HepG2 (cell line): Measurements from ENCODE around the gene PCOLCE2. TPM values are rescaled to one million over a fixed set of nuclear protein-coding genes. Genes with fewer than 3 reads are reported as not detected.

Source experiments
- HOXA5 ChIP-seq: sonication (generic); formaldehyde crosslinking; IDR thresholded peaks from 2 replicates; pipeline ENCODE4 v1.4.0; 2020; ENCODE audit warnings: missing genetic modification reagents
- MIER3 ChIP-seq: IDR thresholded peaks from 2 replicates; pipeline ENCODE4 v1.6.1; 2016; ENCODE audit warnings: missing compliant biosample characterization, borderline replicate concordance
- SIN3B ChIP-seq: fragments of 150-350 bp; IDR thresholded peaks from 2 replicates; pipeline ENCODE4 v1.6.1; 2014; ENCODE audit warnings: low read length
- SNAPC2 ChIP-seq: sonication (generic); formaldehyde crosslinking; IDR thresholded peaks from 2 replicates; pipeline ENCODE4 v1.8.1; 2022; ENCODE audit warnings: mild to moderate bottlenecking, missing genetic modification reagents
- SP5 ChIP-seq: IDR thresholded peaks from 2 replicates; pipeline ENCODE4 v1.6.1; 2016; ENCODE audit warnings: low read depth, borderline replicate concordance
- TSC22D2 ChIP-seq: sonication (generic); formaldehyde crosslinking; IDR thresholded peaks from 2 replicates; pipeline ENCODE4 v1.5.1; 2020; ENCODE audit warnings: missing genetic modification reagents, mild to moderate bottlenecking, borderline replicate concordance
- ZNF138 ChIP-seq: sonication (generic); formaldehyde crosslinking; IDR thresholded peaks from 2 replicates; pipeline ENCODE4 v1.5.0; 2020; ENCODE audit warnings: mild to moderate bottlenecking, low read depth, missing genetic modification reagents
- ZNF235 ChIP-seq: sonication (generic); formaldehyde crosslinking; IDR thresholded peaks from 2 replicates; pipeline ENCODE4 v1.8.1; 2023; ENCODE audit warnings: mild to moderate bottlenecking, missing genetic modification reagents, borderline replicate concordance
- ZNF496 ChIP-seq: sonication (generic); formaldehyde crosslinking; IDR thresholded peaks from 2 replicates; pipeline ENCODE4 v1.8.1; 2023; ENCODE audit warnings: mild to moderate bottlenecking, moderate library complexity, missing genetic modification reagents; ENCODE audit not compliant: insufficient replicate concordance
- ZNF577 ChIP-seq: sonication (generic); formaldehyde crosslinking; IDR thresholded peaks from 2 replicates; pipeline ENCODE4 v1.4.0; 2020; ENCODE audit warnings: mild to moderate bottlenecking, low read depth, missing genetic modification reagents, borderline replicate concordance
- ZNF850 ChIP-seq: sonication (generic); formaldehyde crosslinking; conservative IDR thresholded peaks from 2 replicates; pipeline ENCODE4 v1.9.0; 2021; ENCODE audit warnings: mild to moderate bottlenecking, missing genetic modification reagents
- polyA plus RNA-seq, 8 experiments: library from polyadenylated mRNA; depleted of rRNA in 3 of 8; stranded (reverse) in 7 of 8; unstranded in 1 of 8; fragments of >200 nt; fragmentation: Illumina TruSeq in 4 of 8; extraction: Trizol in 4 of 8; gene quantifications; 2 replicates each; pipeline versions ENCODE4 v1.2.1 to v1.2.3, GENCODE V29; 2011 to 2016; ENCODE audit warnings: low read depth in 4 of 8, missing spikeins in 1 of 8, mixed read lengths in 1 of 8; ENCODE audit not compliant: insufficient read depth in 1 of 8
- total RNA-seq, 5 experiments: library from RNA; depleted of rRNA; stranded (reverse); fragments of >200 nt; fragmentation: Illumina TruSeq; extraction: Trizol; gene quantifications; 2 replicates each; pipeline ENCODE4 v1.2.3, GENCODE V29; 2016; ENCODE audit warnings: low read depth in 1 of 5
- TF ChIP-seq, protein P1 (sequence below): sonication (generic); formaldehyde crosslinking; IDR thresholded peaks from 2 replicates; pipeline ENCODE4 v1.5.1; 2020; ENCODE audit warnings: missing genetic modification reagents, mild to moderate bottlenecking, borderline replicate concordance
- TF ChIP-seq, protein P2 (sequence below): IDR thresholded peaks from 2 replicates; pipeline ENCODE4 v1.6.1; 2016; ENCODE audit warnings: mild to moderate bottlenecking
- TF ChIP-seq, protein P3 (sequence below): sonication (generic); formaldehyde crosslinking; IDR thresholded peaks from 2 replicates; pipeline ENCODE4 v1.4.0; 2020; ENCODE audit warnings: missing genetic modification reagents
- TF ChIP-seq, protein P4 (sequence below): IDR thresholded peaks from 2 replicates; pipeline ENCODE4 v1.4.0; 2020; ENCODE audit warnings: mild to moderate bottlenecking, missing genetic modification reagents

Gene PCOLCE2
- total and polyA plus RNA-seq, 2 of the 13 experiments (the other 11 are each of a cell fraction or from before 2014, with no cell fraction given), result 0.71 to 2.0 TPM

DNA sequence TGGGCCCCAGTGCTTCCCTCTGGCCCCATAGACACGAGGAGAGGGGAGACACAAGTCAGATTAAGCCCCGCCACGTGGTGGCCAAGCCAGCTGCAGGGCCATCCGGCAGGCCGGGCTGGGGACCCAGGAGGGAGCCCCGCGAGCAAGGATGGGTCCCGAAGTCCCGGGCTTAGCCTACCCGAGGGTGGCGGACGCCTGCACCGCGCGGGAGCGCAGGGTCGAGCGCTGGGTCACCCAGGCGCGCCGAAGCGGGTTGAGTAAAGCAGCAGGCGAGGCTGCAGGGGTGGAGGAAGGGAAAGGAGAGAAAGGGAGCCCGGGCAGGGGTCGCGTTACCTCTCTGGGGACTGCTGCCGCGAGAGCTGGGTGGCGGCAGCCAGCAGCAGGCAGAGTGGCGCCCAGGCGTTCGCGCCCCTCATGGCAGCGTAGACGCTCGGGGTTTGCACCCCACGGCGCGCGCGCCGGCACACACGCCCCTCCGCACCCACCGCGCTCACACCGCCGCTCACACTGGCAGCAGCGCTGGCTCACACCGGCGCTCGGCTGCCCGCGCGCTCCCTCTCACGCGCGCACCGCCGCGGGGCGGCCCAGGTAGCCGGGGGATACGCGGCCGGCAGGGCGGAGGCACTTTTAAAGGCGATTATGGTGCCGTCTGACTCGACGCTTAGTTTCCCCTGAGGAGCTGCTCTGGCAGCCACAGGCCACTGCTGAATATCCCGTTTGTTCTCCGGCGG, at the start of gene PCOLCE2 (continued):
- TF ChIP-seq MIER3 (CRISPR knock-in tag), result no peak
- no peak for TF ChIP-seq SIN3B
- no peak for TF ChIP-seq ZNF138 (CRISPR knock-in tag)
- TF ChIP-seq SNAPC2 (CRISPR knock-in tag), result no peak
- no peak for TF ChIP-seq SP5 (CRISPR knock-in tag)
- TF ChIP-seq ZNF850 (CRISPR knock-in tag), result no peak
- TF ChIP-seq, protein P1, sequence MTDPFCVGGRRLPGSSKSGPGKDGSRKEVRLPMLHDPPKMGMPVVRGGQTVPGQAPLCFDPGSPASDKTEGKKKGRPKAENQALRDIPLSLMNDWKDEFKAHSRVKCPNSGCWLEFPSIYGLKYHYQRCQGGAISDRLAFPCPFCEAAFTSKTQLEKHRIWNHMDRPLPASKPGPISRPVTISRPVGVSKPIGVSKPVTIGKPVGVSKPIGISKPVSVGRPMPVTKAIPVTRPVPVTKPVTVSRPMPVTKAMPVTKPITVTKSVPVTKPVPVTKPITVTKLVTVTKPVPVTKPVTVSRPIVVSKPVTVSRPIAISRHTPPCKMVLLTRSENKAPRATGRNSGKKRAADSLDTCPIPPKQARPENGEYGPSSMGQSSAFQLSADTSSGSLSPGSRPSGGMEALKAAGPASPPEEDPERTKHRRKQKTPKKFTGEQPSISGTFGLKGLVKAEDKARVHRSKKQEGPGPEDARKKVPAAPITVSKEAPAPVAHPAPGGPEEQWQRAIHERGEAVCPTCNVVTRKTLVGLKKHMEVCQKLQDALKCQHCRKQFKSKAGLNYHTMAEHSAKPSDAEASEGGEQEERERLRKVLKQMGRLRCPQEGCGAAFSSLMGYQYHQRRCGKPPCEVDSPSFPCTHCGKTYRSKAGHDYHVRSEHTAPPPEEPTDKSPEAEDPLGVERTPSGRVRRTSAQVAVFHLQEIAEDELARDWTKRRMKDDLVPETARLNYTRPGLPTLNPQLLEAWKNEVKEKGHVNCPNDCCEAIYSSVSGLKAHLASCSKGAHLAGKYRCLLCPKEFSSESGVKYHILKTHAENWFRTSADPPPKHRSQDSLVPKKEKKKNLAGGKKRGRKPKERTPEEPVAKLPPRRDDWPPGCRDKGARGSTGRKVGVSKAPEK (CRISPR knock-in tag), result no peak
- TF ChIP-seq, protein P2, sequence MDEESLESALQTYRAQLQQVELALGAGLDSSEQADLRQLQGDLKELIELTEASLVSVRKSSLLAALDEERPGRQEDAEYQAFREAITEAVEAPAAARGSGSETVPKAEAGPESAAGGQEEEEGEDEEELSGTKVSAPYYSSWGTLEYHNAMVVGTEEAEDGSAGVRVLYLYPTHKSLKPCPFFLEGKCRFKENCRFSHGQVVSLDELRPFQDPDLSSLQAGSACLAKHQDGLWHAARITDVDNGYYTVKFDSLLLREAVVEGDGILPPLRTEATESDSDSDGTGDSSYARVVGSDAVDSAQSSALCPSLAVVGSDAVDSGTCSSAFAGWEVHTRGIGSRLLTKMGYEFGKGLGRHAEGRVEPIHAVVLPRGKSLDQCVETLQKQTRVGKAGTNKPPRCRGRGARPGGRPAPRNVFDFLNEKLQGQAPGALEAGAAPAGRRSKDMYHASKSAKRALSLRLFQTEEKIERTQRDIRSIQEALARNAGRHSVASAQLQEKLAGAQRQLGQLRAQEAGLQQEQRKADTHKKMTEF, result peak; percentile 46; the same call in 1 of the 2 replicates
- no peak for TF ChIP-seq HOXA5 (CRISPR knock-in tag)
- TF ChIP-seq, protein P3, sequence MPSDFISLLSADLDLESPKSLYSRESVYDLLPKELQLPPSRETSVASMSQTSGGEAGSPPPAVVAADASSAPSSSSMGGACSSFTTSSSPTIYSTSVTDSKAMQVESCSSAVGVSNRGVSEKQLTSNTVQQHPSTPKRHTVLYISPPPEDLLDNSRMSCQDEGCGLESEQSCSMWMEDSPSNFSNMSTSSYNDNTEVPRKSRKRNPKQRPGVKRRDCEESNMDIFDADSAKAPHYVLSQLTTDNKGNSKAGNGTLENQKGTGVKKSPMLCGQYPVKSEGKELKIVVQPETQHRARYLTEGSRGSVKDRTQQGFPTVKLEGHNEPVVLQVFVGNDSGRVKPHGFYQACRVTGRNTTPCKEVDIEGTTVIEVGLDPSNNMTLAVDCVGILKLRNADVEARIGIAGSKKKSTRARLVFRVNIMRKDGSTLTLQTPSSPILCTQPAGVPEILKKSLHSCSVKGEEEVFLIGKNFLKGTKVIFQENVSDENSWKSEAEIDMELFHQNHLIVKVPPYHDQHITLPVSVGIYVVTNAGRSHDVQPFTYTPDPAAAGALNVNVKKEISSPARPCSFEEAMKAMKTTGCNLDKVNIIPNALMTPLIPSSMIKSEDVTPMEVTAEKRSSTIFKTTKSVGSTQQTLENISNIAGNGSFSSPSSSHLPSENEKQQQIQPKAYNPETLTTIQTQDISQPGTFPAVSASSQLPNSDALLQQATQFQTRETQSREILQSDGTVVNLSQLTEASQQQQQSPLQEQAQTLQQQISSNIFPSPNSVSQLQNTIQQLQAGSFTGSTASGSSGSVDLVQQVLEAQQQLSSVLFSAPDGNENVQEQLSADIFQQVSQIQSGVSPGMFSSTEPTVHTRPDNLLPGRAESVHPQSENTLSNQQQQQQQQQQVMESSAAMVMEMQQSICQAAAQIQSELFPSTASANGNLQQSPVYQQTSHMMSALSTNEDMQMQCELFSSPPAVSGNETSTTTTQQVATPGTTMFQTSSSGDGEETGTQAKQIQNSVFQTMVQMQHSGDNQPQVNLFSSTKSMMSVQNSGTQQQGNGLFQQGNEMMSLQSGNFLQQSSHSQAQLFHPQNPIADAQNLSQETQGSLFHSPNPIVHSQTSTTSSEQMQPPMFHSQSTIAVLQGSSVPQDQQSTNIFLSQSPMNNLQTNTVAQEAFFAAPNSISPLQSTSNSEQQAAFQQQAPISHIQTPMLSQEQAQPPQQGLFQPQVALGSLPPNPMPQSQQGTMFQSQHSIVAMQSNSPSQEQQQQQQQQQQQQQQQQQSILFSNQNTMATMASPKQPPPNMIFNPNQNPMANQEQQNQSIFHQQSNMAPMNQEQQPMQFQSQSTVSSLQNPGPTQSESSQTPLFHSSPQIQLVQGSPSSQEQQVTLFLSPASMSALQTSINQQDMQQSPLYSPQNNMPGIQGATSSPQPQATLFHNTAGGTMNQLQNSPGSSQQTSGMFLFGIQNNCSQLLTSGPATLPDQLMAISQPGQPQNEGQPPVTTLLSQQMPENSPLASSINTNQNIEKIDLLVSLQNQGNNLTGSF, result peak; percentile 82; the same call in 1 of the 2 replicates
- TF ChIP-seq, protein P4, sequence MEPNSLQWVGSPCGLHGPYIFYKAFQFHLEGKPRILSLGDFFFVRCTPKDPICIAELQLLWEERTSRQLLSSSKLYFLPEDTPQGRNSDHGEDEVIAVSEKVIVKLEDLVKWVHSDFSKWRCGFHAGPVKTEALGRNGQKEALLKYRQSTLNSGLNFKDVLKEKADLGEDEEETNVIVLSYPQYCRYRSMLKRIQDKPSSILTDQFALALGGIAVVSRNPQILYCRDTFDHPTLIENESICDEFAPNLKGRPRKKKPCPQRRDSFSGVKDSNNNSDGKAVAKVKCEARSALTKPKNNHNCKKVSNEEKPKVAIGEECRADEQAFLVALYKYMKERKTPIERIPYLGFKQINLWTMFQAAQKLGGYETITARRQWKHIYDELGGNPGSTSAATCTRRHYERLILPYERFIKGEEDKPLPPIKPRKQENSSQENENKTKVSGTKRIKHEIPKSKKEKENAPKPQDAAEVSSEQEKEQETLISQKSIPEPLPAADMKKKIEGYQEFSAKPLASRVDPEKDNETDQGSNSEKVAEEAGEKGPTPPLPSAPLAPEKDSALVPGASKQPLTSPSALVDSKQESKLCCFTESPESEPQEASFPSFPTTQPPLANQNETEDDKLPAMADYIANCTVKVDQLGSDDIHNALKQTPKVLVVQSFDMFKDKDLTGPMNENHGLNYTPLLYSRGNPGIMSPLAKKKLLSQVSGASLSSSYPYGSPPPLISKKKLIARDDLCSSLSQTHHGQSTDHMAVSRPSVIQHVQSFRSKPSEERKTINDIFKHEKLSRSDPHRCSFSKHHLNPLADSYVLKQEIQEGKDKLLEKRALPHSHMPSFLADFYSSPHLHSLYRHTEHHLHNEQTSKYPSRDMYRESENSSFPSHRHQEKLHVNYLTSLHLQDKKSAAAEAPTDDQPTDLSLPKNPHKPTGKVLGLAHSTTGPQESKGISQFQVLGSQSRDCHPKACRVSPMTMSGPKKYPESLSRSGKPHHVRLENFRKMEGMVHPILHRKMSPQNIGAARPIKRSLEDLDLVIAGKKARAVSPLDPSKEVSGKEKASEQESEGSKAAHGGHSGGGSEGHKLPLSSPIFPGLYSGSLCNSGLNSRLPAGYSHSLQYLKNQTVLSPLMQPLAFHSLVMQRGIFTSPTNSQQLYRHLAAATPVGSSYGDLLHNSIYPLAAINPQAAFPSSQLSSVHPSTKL (CRISPR knock-in tag), result 0 out of 2 replicates have a peak, but pooled peaks have one; percentile 5
- TF ChIP-seq ZNF496 (CRISPR knock-in tag), result no peak
- TF ChIP-seq TSC22D2, result no peak
- TF ChIP-seq ZNF235 (CRISPR knock-in tag), result peak; percentile 81; the same call in 1 of the 2 replicates
- TF ChIP-seq ZNF577 (CRISPR knock-in tag), result no peak
